CD4-positive, alpha-beta T cell treated with Interleukin-6 for 4 hours (primary cell): ENCODE measurements around the gene AKT1S1.
A peak's percentile ranks its signal among the peaks of the same experiment; 100 is the strongest.

Experiments
- DNase-seq: peaks from one replicate; pipeline ENCODE4 v3.0.0-alpha.2; 2020; ENCODE audit warnings: mixed read lengths

The AKT1S1 gene

GRCh38 chr19:49852631-49853126, 24.5 kb downstream of the AKT1S1 start:
- DNase-seq: peak; percentile 0

GRCh38 chr19:49851456-49852259, 25.5 kb downstream of the AKT1S1 start:
- peak; percentile 55 for DNase-seq

- DNase-seq: peak; percentile 91
These were observed 26.4 kb downstream of the AKT1S1 start, which contains the start of gene PTOV1 for GRCh38 chr19:49850487-49851342. PTOV1 (plus strand) TSS chr19:49851159.

- no peak for DNase-seq
These were observed 27.0 kb downstream of the AKT1S1 start for GRCh38 chr19:49850221-49850486.

GRCh38 chr19:49849433-49850220, 27.5 kb downstream of the AKT1S1 start:
- DNase-seq: peak; percentile 1

GRCh38 chr19:49848938-49849337, 28.2 kb downstream of the AKT1S1 start:
- peak; percentile 1 for DNase-seq

GRCh38 chr19:49847731-49848696, 29.1 kb downstream of the AKT1S1 start:
- peak; percentile 29 for DNase-seq

GRCh38 chr19:49846408-49846807, 30.7 kb downstream of the AKT1S1 start:
- DNase-seq: no peak

- DNase-seq: no peak
These were observed 31.7 kb downstream of the AKT1S1 start for GRCh38 chr19:49845414-49845813.

GRCh38 chr19:49844138-49845095, 32.7 kb downstream of the AKT1S1 start:
- no peak for DNase-seq

GRCh38 chr19:49843265-49843664, 33.9 kb downstream of the AKT1S1 start:
- DNase-seq: no peak

- no peak for DNase-seq
These were observed 36.4 kb downstream of the AKT1S1 start for GRCh38 chr19:49840736-49841249.

- no peak for DNase-seq
These were observed 36.8 kb downstream of the AKT1S1 start for GRCh38 chr19:49840321-49840720.

GRCh38 chr19:49839713-49840112, 37.4 kb downstream of the AKT1S1 start:
- DNase-seq: no peak

- DNase-seq: no peak
These were observed 38.1 kb downstream of the AKT1S1 start for GRCh38 chr19:49838885-49839588.

GRCh38 chr19:49837425-49837824, 39.7 kb downstream of the AKT1S1 start:
- no peak for DNase-seq

- DNase-seq: no peak
These were observed 40.2 kb downstream of the AKT1S1 start for GRCh38 chr19:49837009-49837310.

GRCh38 chr19:49836176-49837008, 40.8 kb downstream of the AKT1S1 start:
- DNase-seq: no peak

- no peak for DNase-seq
These were observed 41.6 kb downstream of the AKT1S1 start for GRCh38 chr19:49835562-49835961.
